PC-3 (cell line): ENCODE data around the gene AEBP1. TPM values are rescaled to one million over a fixed set of nuclear protein-coding genes. Genes with fewer than 3 reads are reported as not detected.

Experiments used
- ATAC-seq: fragments of 200-7000 bp; cut with Tn5 transposase; 2 replicates; pipeline ENCODE4 v1.9.1; 2020; ENCODE audit warnings: mild to moderate bottlenecking, moderate library complexity
- BruUV-seq: library from RNA; stranded (reverse); fragments of 400-500 nt; replicated peaks from 2 replicates; lab custom pipeline; 2021; lab: Mats Ljungman, UMichigan
- CTCF ChIA-PET: fragments of 300-600 bp; sonication (Branson Sonifier 250); formaldehyde crosslinking; loops from one replicate; lab custom pipeline; 2022; ENCODE audit warnings: antibody characterized with exemption; lab: Charles Lee
- POLR2A ChIA-PET: fragments of 300-600 bp; sonication (Branson Sonifier 250); formaldehyde crosslinking; loops from one replicate; lab custom pipeline; 2022; ENCODE audit warnings: antibody characterized with exemption; ENCODE audit not compliant: unreplicated experiment; lab: Charles Lee
- DNase-seq: peaks from one replicate; pipeline ENCODE4 v3.0.0-alpha.2; 2015
- H2AFZ ChIP-seq: fragments of 300-600 bp; sonication (generic); 2 replicates; pipeline ENCODE4 v1.6.0; 2016; ENCODE audit warnings: antibody characterized with exemption, low read length
- H3F3A ChIP-seq: fragments of 300-600 bp; sonication (generic); one replicate; pipeline ENCODE4 v1.6.0; 2017; ENCODE audit warnings: antibody characterized with exemption, low read length, control low read depth, mild to moderate bottlenecking; ENCODE audit not compliant: unreplicated experiment
- H3K27ac ChIP-seq: fragments of 300-600 bp; sonication (generic); 2 replicates; pipeline ENCODE4 v1.5.1; 2016; ENCODE audit warnings: mild to moderate bottlenecking, low read length
- H3K27me3 ChIP-seq: fragments of 300-600 bp; sonication (generic); 2 replicates; pipeline ENCODE4 v1.6.1; 2016; ENCODE audit warnings: low read length, mixed read lengths
- H3K36me3 ChIP-seq: fragments of 300-600 bp; sonication (generic); 2 replicates; pipeline ENCODE4 v1.6.1; 2016; ENCODE audit warnings: low read depth, mixed run types, low read length, mixed read lengths
- H3K4me1 ChIP-seq: fragments of 300-600 bp; sonication (generic); 2 replicates; pipeline ENCODE4 v1.5.1; 2016; ENCODE audit warnings: low read length; ENCODE audit not compliant: insufficient read depth
- H3K4me2 ChIP-seq: fragments of 300-600 bp; sonication (generic); 2 replicates; pipeline ENCODE4 v1.6.0; 2016; ENCODE audit warnings: low read length
- H3K4me3 ChIP-seq: fragments of 300-600 bp; sonication (generic); 2 replicates; pipeline ENCODE4 v1.5.1; 2016; ENCODE audit warnings: mild to moderate bottlenecking, low read length, mixed read lengths
- H3K79me2 ChIP-seq: fragments of 300-600 bp; sonication (generic); 2 replicates; pipeline ENCODE4 v1.6.1; 2017; ENCODE audit warnings: low read length, mixed read lengths
- H3K9ac ChIP-seq: fragments of 300-600 bp; sonication (generic); 2 replicates; pipeline ENCODE4 v1.6.0; 2016; ENCODE audit warnings: mild to moderate bottlenecking, low read length
- H3K9me2 ChIP-seq: fragments of 300-600 bp; sonication (generic); replicated peaks from 2 replicates; pipeline ENCODE4 v1.6.1; 2016; ENCODE audit warnings: mixed run types, low read length, mixed read lengths
- H3K9me3 ChIP-seq: fragments of 300-600 bp; sonication (generic); 2 replicates; pipeline ENCODE4 v1.6.1; 2016; ENCODE audit warnings: low read length, mixed read lengths
- H4K20me1 ChIP-seq: fragments of 300-600 bp; sonication (generic); 2 replicates; pipeline ENCODE4 v1.6.1; 2016; ENCODE audit warnings: low read length, mixed read lengths
- EZH2 ChIP-seq: fragments of 300-600 bp; sonication (generic); IDR thresholded peaks from one replicate; pipeline ENCODE4 v1.6.1; 2017; ENCODE audit warnings: antibody characterized with exemption, mild to moderate bottlenecking, low read length; ENCODE audit not compliant: unreplicated experiment
- EZH2phosphoT487 ChIP-seq: fragments of 300-600 bp; sonication (generic); IDR thresholded peaks from 2 replicates; pipeline ENCODE4 v1.6.1; 2018; ENCODE audit warnings: mild to moderate bottlenecking, antibody characterized with exemption, low read length, borderline replicate concordance
- intact Hi-C: fragments of 100-400 bp; cut with micrococcal nuclease; formaldehyde crosslinking; loops from 2 replicates; pipeline ENCODE4 v1.9.0; 2023
- total RNA-seq: library from RNA; depleted of rRNA; stranded (reverse); fragments of >200 nt; gene quantifications from 2 replicates; pipeline ENCODE4 v1.2.3, GENCODE V29; 2014
- TF ChIP-seq, protein P1 (sequence below): fragments of 300-600 bp; sonication (generic); conservative IDR thresholded peaks from 2 replicates; pipeline ENCODE4 v1.5.1; 2017; ENCODE audit warnings: antibody characterized with exemption, low read depth, mild to moderate bottlenecking, low read length

Gene AEBP1
- total RNA-seq, 1 experiment from 2014 or later = not detected

- Histone ChIP-seq H3K4me3 (no peak overlapping the region), H4K20me1 (no peaks in the 10 kb centered on the region), H3K4me2 (no peak overlapping the region), H3K9me2 (no peaks in the 10 kb centered on the region), H3K27ac (no peak overlapping the region), H2AFZ (no peak overlapping the region), H3K79me2 (no peaks in the 10 kb centered on the region), H3K4me1 (no peaks in the 10 kb centered on the region), H3F3A (no peaks in the 10 kb centered on the region), H3K27me3 (no peaks in the 10 kb centered on the region), H3K9ac (no peak overlapping the region), H3K36me3 (peaks cover 26% of the 10 kb centered on the region; the same call in 1 of the 2 replicates), H3K9me3 (no peaks in the 10 kb centered on the region)
- POLR2A ChIA-PET = no interaction called here
- intact Hi-C loops = no loop called here
- DNase-seq = no peak
- no peak for ATAC-seq
- TF ChIP-seq EZH2phosphoT487 (no peak), EZH2 (no peak)
- TF ChIP-seq, protein P1, sequence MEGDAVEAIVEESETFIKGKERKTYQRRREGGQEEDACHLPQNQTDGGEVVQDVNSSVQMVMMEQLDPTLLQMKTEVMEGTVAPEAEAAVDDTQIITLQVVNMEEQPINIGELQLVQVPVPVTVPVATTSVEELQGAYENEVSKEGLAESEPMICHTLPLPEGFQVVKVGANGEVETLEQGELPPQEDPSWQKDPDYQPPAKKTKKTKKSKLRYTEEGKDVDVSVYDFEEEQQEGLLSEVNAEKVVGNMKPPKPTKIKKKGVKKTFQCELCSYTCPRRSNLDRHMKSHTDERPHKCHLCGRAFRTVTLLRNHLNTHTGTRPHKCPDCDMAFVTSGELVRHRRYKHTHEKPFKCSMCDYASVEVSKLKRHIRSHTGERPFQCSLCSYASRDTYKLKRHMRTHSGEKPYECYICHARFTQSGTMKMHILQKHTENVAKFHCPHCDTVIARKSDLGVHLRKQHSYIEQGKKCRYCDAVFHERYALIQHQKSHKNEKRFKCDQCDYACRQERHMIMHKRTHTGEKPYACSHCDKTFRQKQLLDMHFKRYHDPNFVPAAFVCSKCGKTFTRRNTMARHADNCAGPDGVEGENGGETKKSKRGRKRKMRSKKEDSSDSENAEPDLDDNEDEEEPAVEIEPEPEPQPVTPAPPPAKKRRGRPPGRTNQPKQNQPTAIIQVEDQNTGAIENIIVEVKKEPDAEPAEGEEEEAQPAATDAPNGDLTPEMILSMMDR = no peak
- CTCF ChIA-PET = no interaction called here
- BruUV-seq = no TSS peak
Measured at GRCh38 chr7:44062180-44062902, 41.8 kb upstream of the AEBP1 start.

GRCh38 chr7:44062903-44063295 lies 41.2 kb upstream of the AEBP1 start:
- DNase-seq = no peak
- TF ChIP-seq, protein P1 = no peak
- TF ChIP-seq EZH2 = no peak
- no peak for TF ChIP-seq EZH2phosphoT487

DNA sequence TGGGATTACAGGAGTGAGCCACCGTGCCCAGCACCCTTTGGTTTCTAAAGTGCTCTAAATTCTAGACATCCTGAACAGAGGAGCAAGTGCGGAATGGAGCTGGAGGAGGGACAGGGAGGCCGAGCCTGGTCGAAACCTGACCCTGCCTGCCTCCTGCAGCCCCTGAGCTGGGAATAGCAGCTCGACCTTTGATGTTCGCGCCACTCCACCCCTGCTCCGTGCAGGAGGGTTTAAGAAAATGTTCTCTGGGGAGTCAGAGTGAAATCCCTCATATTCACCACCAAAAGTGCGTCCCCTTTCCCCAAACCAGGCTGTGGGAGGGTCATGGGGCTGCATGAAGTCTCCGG lies 40.6 kb upstream of the AEBP1 start:
- H3K79me2 ChIP-seq = no peaks in the 10 kb centered on the region
- H3K36me3 ChIP-seq = peaks cover 21% of the 10 kb centered on the region; the same call in 1 of the 2 replicates
- H3K9me3 ChIP-seq = no peaks in the 10 kb centered on the region
- CTCF ChIA-PET = no interaction called here
- H3K27ac ChIP-seq = no peak overlapping the region
- POLR2A ChIA-PET = interaction anchor here (0.6 kb wide), 3 partner anchors 9 to 634 kb away, joined by 3 read pairs; no protein-coding TSS in a partner anchor
- H3K9me2 ChIP-seq = no peaks in the 10 kb centered on the region
- H3K4me1 ChIP-seq = no peaks in the 10 kb centered on the region; the same call in 1 of the 2 replicates
- BruUV-seq = no TSS peak
- H4K20me1 ChIP-seq = no peaks in the 10 kb centered on the region
- H3K27me3 ChIP-seq = no peaks in the 10 kb centered on the region
- DNase-seq (no peak), ATAC-seq (no peak)
- no peak overlapping the region for H3K4me2 ChIP-seq
- no peak overlapping the region for H3K9ac ChIP-seq
- peaks cover under 1% of the 10 kb centered on the region for H3F3A ChIP-seq
- TF ChIP-seq EZH2 (no peak), EZH2phosphoT487 (no peak)
- TF ChIP-seq, protein P1 = no peak
- no peak overlapping the region for H3K4me3 ChIP-seq
- intact Hi-C loops = no loop called here
- no peak overlapping the region for H2AFZ ChIP-seq

More at GRCh38 chr7:44062903-44063295, 41.2 kb upstream of the AEBP1 start:
- Histone ChIP-seq H3K9ac (no peak overlapping the region), H3K9me3 (no peaks in the 10 kb centered on the region), H3K36me3 (peaks cover 23% of the 10 kb centered on the region; the same call in 1 of the 2 replicates), H3F3A (no peaks in the 10 kb centered on the region), H3K4me1 (no peaks in the 10 kb centered on the region; the same call in 1 of the 2 replicates), H3K27ac (no peak overlapping the region), H3K9me2 (no peaks in the 10 kb centered on the region), H3K27me3 (no peaks in the 10 kb centered on the region), H3K4me3 (no peak overlapping the region), H3K79me2 (no peaks in the 10 kb centered on the region), H3K4me2 (no peak overlapping the region), H4K20me1 (no peaks in the 10 kb centered on the region), H2AFZ (no peak overlapping the region)
- intact Hi-C loops = no loop called here
- BruUV-seq = no TSS peak
- POLR2A ChIA-PET = no interaction called here
- no peak for ATAC-seq
- CTCF ChIA-PET = interaction anchor here (0.6 kb wide), 1 partner anchor 22 kb away, joined by 11 read pairs; no protein-coding TSS in a partner anchor
